K562 (cell line): Measurements from ENCODE around the gene C16orf86. TPM values are rescaled to one million over a fixed set of nuclear protein-coding genes. Genes with fewer than 3 reads are reported as not detected.
A peak's percentile ranks its signal among the peaks of the same experiment; 100 is the strongest.

Experiments used
- SREBF2 ChIP-seq: sonication (generic); formaldehyde crosslinking; IDR thresholded peaks from 2 replicates; pipeline ENCODE4 v1.4.0; 2020; ENCODE audit warnings: mild to moderate bottlenecking, missing genetic modification reagents
- polyA plus RNA-seq, 8 experiments: library from polyadenylated mRNA; depleted of rRNA in 4 of 8; stranded (reverse) in 5 of 8; unstranded in 3 of 8; fragments of >200 nt; fragmentation: Nextera tagmentation in 2 of 8; fragmentation: Illumina TruSeq in 1 of 8; extraction: Ambion mirVana in 2 of 8; extraction: Trizol in 1 of 8; gene quantifications; 2 replicates each; pipeline versions ENCODE4 v1.2.1 to v1.2.3, GENCODE V29; 2011 to 2014; ENCODE audit warnings: inconsistent platforms in 1 of 8, missing spikeins in 1 of 8
- total RNA-seq, 7 experiments: library from RNA; depleted of rRNA in 6 of 7; stranded (reverse); fragments of >200 nt in 6 of 7; fragmentation: Illumina TruSeq in 2 of 7; extraction: Trizol in 2 of 7; gene quantifications; 2 replicates each; pipeline versions ENCODE4 v1.2.1 to v1.2.3, GENCODE V29; 2011 to 2021; ENCODE audit warnings: low replicate concordance in 1 of 7
- TF ChIP-seq, protein P1 (sequence below): sonication (generic); formaldehyde crosslinking; IDR thresholded peaks from 2 replicates; pipeline ENCODE4 v1.8.1; 2023; ENCODE audit warnings: mild to moderate bottlenecking, missing genetic modification reagents
- TF ChIP-seq, protein P2 (sequence below), 2 experiments: IDR thresholded peaks in 1 of 2; conservative IDR thresholded peaks in 1 of 2; 2 replicates each; pipeline ENCODE4 v1.6.1; 2016; ENCODE audit warnings: low read depth in 2 of 2, mild to moderate bottlenecking in 1 of 2, missing compliant biosample characterization in 1 of 2, missing genetic modification characterization in 1 of 2, moderate library complexity in 1 of 2

The C16orf86 gene
- total and polyA plus RNA-seq, 9 of the 15 experiments (the other 6 are each of a cell fraction or from before 2014, with no cell fraction given), result 0.13 to 1.2 (median 0.27) TPM; not detected in 3

DNA sequence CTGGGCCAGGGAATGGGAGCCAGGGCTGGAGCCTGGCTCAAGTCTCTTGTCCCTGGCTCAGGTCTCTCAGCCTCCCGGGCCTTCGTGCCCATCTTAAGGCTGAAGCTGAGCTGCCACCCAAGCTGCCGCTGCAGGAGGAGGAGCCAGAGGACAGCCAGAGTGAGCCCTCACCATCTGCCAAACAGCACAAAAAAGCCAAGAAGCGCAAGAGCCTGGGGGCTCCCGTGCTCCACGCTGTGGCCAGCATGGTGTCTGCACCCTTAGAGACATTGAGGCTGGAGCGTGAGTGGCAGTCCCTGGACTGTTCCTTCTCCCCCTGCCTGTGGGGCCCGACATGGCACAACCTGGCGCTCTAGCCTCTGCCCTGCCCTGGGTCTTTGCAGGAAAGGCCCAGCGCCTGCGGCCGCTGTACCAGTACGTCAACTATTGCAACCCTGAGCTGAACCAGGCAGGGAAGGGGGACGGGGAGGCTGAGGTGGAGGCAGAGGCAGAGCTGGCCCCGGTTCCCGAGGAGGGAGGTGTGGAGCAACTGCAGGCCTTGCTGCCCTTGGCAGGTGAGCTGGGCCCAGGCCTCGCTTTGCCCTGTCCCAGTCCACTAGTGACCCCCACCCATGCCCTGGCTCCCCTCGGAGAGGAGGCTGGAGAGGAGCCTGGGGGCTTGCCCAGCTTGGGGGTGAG lies 1.3 kb downstream of the C16orf86 start (continued):
- TF ChIP-seq, protein P1, sequence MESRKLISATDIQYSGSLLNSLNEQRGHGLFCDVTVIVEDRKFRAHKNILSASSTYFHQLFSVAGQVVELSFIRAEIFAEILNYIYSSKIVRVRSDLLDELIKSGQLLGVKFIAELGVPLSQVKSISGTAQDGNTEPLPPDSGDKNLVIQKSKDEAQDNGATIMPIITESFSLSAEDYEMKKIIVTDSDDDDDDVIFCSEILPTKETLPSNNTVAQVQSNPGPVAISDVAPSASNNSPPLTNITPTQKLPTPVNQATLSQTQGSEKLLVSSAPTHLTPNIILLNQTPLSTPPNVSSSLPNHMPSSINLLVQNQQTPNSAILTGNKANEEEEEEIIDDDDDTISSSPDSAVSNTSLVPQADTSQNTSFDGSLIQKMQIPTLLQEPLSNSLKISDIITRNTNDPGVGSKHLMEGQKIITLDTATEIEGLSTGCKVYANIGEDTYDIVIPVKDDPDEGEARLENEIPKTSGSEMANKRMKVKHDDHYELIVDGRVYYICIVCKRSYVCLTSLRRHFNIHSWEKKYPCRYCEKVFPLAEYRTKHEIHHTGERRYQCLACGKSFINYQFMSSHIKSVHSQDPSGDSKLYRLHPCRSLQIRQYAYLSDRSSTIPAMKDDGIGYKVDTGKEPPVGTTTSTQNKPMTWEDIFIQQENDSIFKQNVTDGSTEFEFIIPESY (CRISPR knock-in tag), result peak; percentile 96
- no peak for TF ChIP-seq SREBF2 (CRISPR knock-in tag)
- TF ChIP-seq, protein P2, sequence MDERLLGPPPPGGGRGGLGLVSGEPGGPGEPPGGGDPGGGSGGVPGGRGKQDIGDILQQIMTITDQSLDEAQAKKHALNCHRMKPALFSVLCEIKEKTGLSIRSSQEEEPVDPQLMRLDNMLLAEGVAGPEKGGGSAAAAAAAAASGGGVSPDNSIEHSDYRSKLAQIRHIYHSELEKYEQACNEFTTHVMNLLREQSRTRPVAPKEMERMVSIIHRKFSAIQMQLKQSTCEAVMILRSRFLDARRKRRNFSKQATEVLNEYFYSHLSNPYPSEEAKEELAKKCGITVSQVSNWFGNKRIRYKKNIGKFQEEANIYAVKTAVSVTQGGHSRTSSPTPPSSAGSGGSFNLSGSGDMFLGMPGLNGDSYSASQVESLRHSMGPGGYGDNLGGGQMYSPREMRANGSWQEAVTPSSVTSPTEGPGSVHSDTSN (CRISPR knock-in tag; IDR thresholded peaks at IDR 0.05; ENCODE audit: low read depth), result peak; percentile 46
- TF ChIP-seq, protein P2 (tag; conservative IDR thresholded peaks at IDR 0.05; ENCODE audit: low read depth), result 0 out of 2 replicates have a peak, but pooled peaks have one; percentile 40
